CD4-positive, alpha-beta memory T cell (primary cell): ENCODE results near the gene RSPO3. TPM values are rescaled to one million over a fixed set of nuclear protein-coding genes. Genes with fewer than 3 reads are reported as not detected.

Experiments used
- CTCF ChIA-PET: fragments of 350-600 bp; sonication (Branson Sonifier 250); formaldehyde crosslinking; loops from one replicate; lab custom pipeline; 2021; ENCODE audit warnings: inconsistent platforms; ENCODE audit not compliant: partially characterized antibody; lab: Charles Lee
- POLR2A ChIA-PET: fragments of 350-600 bp; sonication (Branson Sonifier 250); formaldehyde crosslinking; loops from one replicate; lab custom pipeline; 2021; ENCODE audit not compliant: partially characterized antibody; lab: Charles Lee
- DNase-seq, 5 donors: peaks; one replicate each; pipeline versions ENCODE4 v3.0.0 to v3.0.0-alpha.2; 2020 to 2022; ENCODE audit warnings: mixed read lengths in 1 of 5
- H3K27ac ChIP-seq: one replicate; pipeline ENCODE4 v1.7.0; 2013; ENCODE audit warnings: low read depth, low read length
- H3K27me3 ChIP-seq: 2 replicates; pipeline ENCODE4 v1.7.0; 2013; ENCODE audit warnings: mild to moderate bottlenecking, low read length, moderate library complexity; ENCODE audit not compliant: insufficient read depth
- H3K36me3 ChIP-seq: 2 replicates; pipeline ENCODE4 v1.7.0; 2013; ENCODE audit warnings: mild to moderate bottlenecking, low read length, moderate library complexity; ENCODE audit not compliant: insufficient read depth
- H3K4me1 ChIP-seq: 2 replicates; pipeline ENCODE4 v1.7.0; 2013; ENCODE audit warnings: mild to moderate bottlenecking, low read length, moderate library complexity; ENCODE audit not compliant: insufficient read depth
- H3K4me3 ChIP-seq, 2 donors: one replicate each; pipeline ENCODE4 v1.7.0; 2013; ENCODE audit warnings: low read length in 2 of 2, mild to moderate bottlenecking in 1 of 2
- H3K9me3 ChIP-seq, 2 donors: one replicate each; pipeline ENCODE4 v1.7.0; 2013; ENCODE audit warnings: low read length in 2 of 2, control low read depth in 1 of 2; ENCODE audit not compliant: control insufficient read depth in 1 of 2
- H3K27ac Mint-ChIP-seq, 7 donors: one replicate each; pipeline ENCODE4 v1.8.0; 2020 to 2021; ENCODE audit warnings: mixed read lengths in 7 of 7, mild to moderate bottlenecking in 6 of 7, inconsistent platforms in 3 of 7, moderate library complexity in 3 of 7
- H3K27me3 Mint-ChIP-seq, 2 donors: one replicate each; pipeline ENCODE4 v1.8.0; 2020 to 2021; ENCODE audit warnings: mixed read lengths in 2 of 2
- H3K36me3 Mint-ChIP-seq, 2 donors: one replicate each; pipeline ENCODE4 v1.8.0; 2020 to 2021; ENCODE audit warnings: mixed read lengths in 2 of 2, inconsistent platforms in 1 of 2, mild to moderate bottlenecking in 1 of 2
- H3K4me1 Mint-ChIP-seq, 4 donors: one replicate each; pipeline ENCODE4 v1.8.0; 2020 to 2021; ENCODE audit warnings: mixed read lengths in 4 of 4, mild to moderate bottlenecking in 1 of 4
- H3K4me3 Mint-ChIP-seq, 8 donors: one replicate each; pipeline ENCODE4 v1.8.0; 2020 to 2021; ENCODE audit warnings: mixed read lengths in 8 of 8, mild to moderate bottlenecking in 7 of 8, moderate library complexity in 6 of 8, inconsistent platforms in 3 of 8
- H3K9me3 Mint-ChIP-seq, 8 donors: one replicate each; pipeline ENCODE4 v1.8.0; 2020 to 2021; ENCODE audit warnings: mixed read lengths in 8 of 8, mild to moderate bottlenecking in 5 of 8, inconsistent platforms in 3 of 8, moderate library complexity in 1 of 8
- intact Hi-C: fragments of 100-400 bp; cut with micrococcal nuclease; formaldehyde crosslinking; loops from one replicate; pipeline ENCODE4 v1.15.1; 2023
- polyA plus RNA-seq, 2 donors: library from polyadenylated mRNA; unstranded; fragments of 300-500 nt; fragmentation: Illumina TruSeq; gene quantifications; one replicate each; pipeline ENCODE4 v1.2.3, GENCODE V29; 2021
- total RNA-seq, 2 experiments: library from RNA; stranded (reverse); gene quantifications; one replicate each; pipeline ENCODE4 v1.2.3, GENCODE V29; 2021

Gene RSPO3
- total and polyA plus RNA-seq, 4 experiments from 2014 or later, result not detected

DNA sequence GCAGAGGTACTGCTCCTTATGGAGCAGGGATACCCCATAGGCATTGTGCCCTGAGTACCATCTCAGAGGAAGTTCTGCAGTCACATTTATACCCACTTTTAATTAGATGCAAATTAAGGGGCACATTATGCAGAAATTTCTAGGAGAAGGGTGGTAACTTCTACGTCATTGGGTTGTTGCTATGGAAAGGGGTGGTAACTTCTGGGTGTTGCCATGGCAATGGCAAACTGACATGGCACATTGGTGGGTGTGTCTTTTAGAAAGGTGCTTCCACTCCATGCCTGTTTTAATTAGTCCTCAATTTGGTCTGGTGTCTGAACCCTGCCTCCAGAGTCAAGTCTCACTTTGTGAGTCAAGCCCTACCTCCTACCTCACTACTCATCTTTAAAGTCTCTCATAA, 42.0 kb downstream of the RSPO3 start:
- intact Hi-C loops, result no loop called here
- Mint-ChIP-seq H3K36me3 (no peaks in the 10 kb centered on the region), H3K27ac (no peak overlapping the region), H3K27me3 (peaks cover 1 to 11% of the 10 kb centered on the region in 2 donors), H3K4me3 (no peak overlapping the region), H3K9me3 (peaks cover 0 to 3% (median 0%) of the 10 kb centered on the region in 8 donors), H3K4me1 (no peaks in the 10 kb centered on the region)
- no peaks in the 10 kb centered on the region for H3K36me3 ChIP-seq
- DNase-seq, result no peak
- no peak overlapping the region for H3K27ac ChIP-seq
- no peaks in the 10 kb centered on the region for H3K27me3 ChIP-seq
- ChIA-PET POLR2A (no interaction called here), CTCF (no interaction called here)
- H3K4me3 ChIP-seq, result no peak overlapping the region
- no peaks in the 10 kb centered on the region for H3K4me1 ChIP-seq
- H3K9me3 ChIP-seq, result no peaks in the 10 kb centered on the region

DNA sequence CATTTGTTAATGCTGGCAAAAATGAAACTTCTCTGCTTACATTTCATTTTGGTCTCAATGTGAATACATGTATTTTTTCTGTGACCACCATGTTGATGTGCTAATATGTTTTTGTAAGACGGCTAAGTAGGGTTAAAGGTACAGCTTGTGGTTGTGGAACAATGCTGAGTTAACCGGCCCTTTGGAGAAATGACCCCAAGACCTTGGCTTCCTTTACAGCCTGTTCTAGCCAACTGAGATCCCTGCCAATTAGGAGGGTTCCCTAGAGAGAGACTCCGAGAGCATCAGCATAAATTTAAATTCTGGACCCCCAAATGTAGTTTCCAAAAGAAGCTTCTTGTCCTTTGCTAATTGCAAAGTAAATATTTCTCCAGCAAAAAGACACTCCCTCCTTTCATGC, 44.4 kb downstream of the RSPO3 start:
- no peaks in the 10 kb centered on the region for H3K4me1 Mint-ChIP-seq
- ChIA-PET POLR2A (no interaction called here), CTCF (no interaction called here)
- peaks cover 7 to 12% of the 10 kb centered on the region in 2 donors for H3K27me3 Mint-ChIP-seq
- no peaks in the 10 kb centered on the region for H3K36me3 Mint-ChIP-seq
- peaks cover 0 to 3% (median 0%) of the 10 kb centered on the region in 8 donors for H3K9me3 Mint-ChIP-seq
- Histone ChIP-seq H3K27ac (no peak overlapping the region), H3K27me3 (no peaks in the 10 kb centered on the region), H3K4me3 (no peak overlapping the region), H3K9me3 (no peaks in the 10 kb centered on the region), H3K4me1 (no peaks in the 10 kb centered on the region), H3K36me3 (no peaks in the 10 kb centered on the region)
- no peak for DNase-seq
- intact Hi-C loops, result no loop called here
- no peak overlapping the region for H3K27ac Mint-ChIP-seq
- H3K4me3 Mint-ChIP-seq, result no peak overlapping the region

DNA sequence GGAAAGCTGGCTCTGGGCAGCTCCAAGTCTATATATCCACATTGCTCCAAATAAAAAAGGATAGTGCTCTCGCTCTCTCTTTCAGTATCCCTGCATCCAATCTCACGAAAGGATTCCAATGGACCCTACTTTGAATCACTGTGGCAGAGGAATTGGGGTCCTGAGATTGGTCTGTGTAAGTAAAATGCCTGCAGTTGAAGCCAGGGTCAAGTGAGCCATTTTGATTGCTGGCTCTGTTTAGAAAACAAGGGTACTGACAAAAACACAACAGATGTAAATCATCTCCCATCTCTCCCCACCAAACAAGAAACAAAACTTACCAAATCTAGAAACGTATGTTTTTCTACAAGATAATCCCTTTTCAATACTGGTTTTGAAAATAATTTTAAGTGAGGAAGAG, 45.6 kb downstream of the RSPO3 start:
- no peak overlapping the region for H3K4me3 ChIP-seq
- Mint-ChIP-seq H3K36me3 (no peaks in the 10 kb centered on the region), H3K4me3 (no peak overlapping the region)

GRCh38 chr6:127164565-127164964, 46.1 kb downstream of the RSPO3 start:
- H3K4me3 ChIP-seq, result no peak overlapping the region
- DNase-seq, result no peak
- H3K36me3 Mint-ChIP-seq, result no peaks in the 10 kb centered on the region
- H3K27me3 ChIP-seq, result no peaks in the 10 kb centered on the region
- no peaks in the 10 kb centered on the region for H3K36me3 ChIP-seq
- H3K4me1 ChIP-seq, result no peaks in the 10 kb centered on the region
- CTCF ChIA-PET, result no interaction called here
- H3K4me1 Mint-ChIP-seq, result no peaks in the 10 kb centered on the region
- intact Hi-C loops, result no loop called here
- no peak overlapping the region for H3K27ac Mint-ChIP-seq
- H3K27ac ChIP-seq, result no peak overlapping the region
- no peak overlapping the region for H3K4me3 Mint-ChIP-seq
- peaks cover 9 to 12% of the 10 kb centered on the region in 2 donors for H3K27me3 Mint-ChIP-seq
- H3K9me3 Mint-ChIP-seq, result peaks cover 0 to 7% (median 4%) of the 10 kb centered on the region in 8 donors
- POLR2A ChIA-PET, result no interaction called here
- no peaks in the 10 kb centered on the region for H3K9me3 ChIP-seq

More for the DNA sequence above, 45.6 kb downstream of the RSPO3 start:
- Mint-ChIP-seq H3K27me3 (peaks cover 10 to 11% of the 10 kb centered on the region in 2 donors), H3K4me1 (no peaks in the 10 kb centered on the region), H3K9me3 (peaks cover 0 to 5% (median 3%) of the 10 kb centered on the region in 8 donors), H3K27ac (no peak overlapping the region)
- no peaks in the 10 kb centered on the region for H3K4me1 ChIP-seq
- CTCF ChIA-PET, result no interaction called here
- POLR2A ChIA-PET, result no interaction called here
- no peaks in the 10 kb centered on the region for H3K36me3 ChIP-seq
- H3K9me3 ChIP-seq, result no peaks in the 10 kb centered on the region
- H3K27ac ChIP-seq, result no peak overlapping the region
- no peaks in the 10 kb centered on the region for H3K27me3 ChIP-seq
- no peak for DNase-seq
- intact Hi-C loops, result no loop called here

- POLR2A ChIA-PET, result no interaction called here
- H3K27ac Mint-ChIP-seq, result no peak overlapping the region
- no peak for DNase-seq
- H3K27me3 Mint-ChIP-seq, result peaks cover 5 to 10% of the 10 kb centered on the region in 2 donors
- intact Hi-C loops, result no loop called here
- CTCF ChIA-PET, result no interaction called here
- no peak overlapping the region for H3K4me3 Mint-ChIP-seq
- Histone ChIP-seq H3K4me1 (no peaks in the 10 kb centered on the region), H3K36me3 (no peaks in the 10 kb centered on the region), H3K27ac (no peak overlapping the region), H3K9me3 (no peaks in the 10 kb centered on the region), H3K27me3 (no peaks in the 10 kb centered on the region), H3K4me3 (no peak overlapping the region)
- no peaks in the 10 kb centered on the region for H3K4me1 Mint-ChIP-seq
- H3K9me3 Mint-ChIP-seq, result peaks cover 0 to 7% (median 3%) of the 10 kb centered on the region in 8 donors
- H3K36me3 Mint-ChIP-seq, result no peaks in the 10 kb centered on the region
Measured at GRCh38 chr6:127173156-127173940, 54.9 kb downstream of the RSPO3 start.

GRCh38 chr6:127176146-127176545, 57.7 kb downstream of the RSPO3 start:
- H3K27ac ChIP-seq, result no peak overlapping the region
- no peaks in the 10 kb centered on the region for H3K9me3 ChIP-seq
- Mint-ChIP-seq H3K9me3 (no peaks in the 10 kb centered on the region), H3K36me3 (no peaks in the 10 kb centered on the region), H3K27ac (no peak overlapping the region), H3K4me1 (no peaks in the 10 kb centered on the region), H3K27me3 (peaks cover 7 to 12% of the 10 kb centered on the region in 2 donors), H3K4me3 (no peak overlapping the region)
- no peak overlapping the region for H3K4me3 ChIP-seq
- H3K36me3 ChIP-seq, result no peaks in the 10 kb centered on the region
- H3K4me1 ChIP-seq, result no peaks in the 10 kb centered on the region
- CTCF ChIA-PET, result no interaction called here
- POLR2A ChIA-PET, result no interaction called here
- DNase-seq, result no peak
- H3K27me3 ChIP-seq, result no peaks in the 10 kb centered on the region
- intact Hi-C loops, result no loop called here

- H3K9me3 ChIP-seq, result no peaks in the 10 kb centered on the region
- POLR2A ChIA-PET, result no interaction called here
- no peaks in the 10 kb centered on the region for H3K36me3 ChIP-seq
- Mint-ChIP-seq H3K27me3 (peaks cover 11 to 13% of the 10 kb centered on the region in 2 donors), H3K9me3 (peaks cover 0 to 3% (median 0%) of the 10 kb centered on the region in 8 donors), H3K36me3 (no peaks in the 10 kb centered on the region), H3K27ac (no peak overlapping the region), H3K4me1 (no peaks in the 10 kb centered on the region), H3K4me3 (no peak overlapping the region)
- no peaks in the 10 kb centered on the region for H3K4me1 ChIP-seq
- intact Hi-C loops, result no loop called here
- H3K4me3 ChIP-seq, result no peak overlapping the region
- DNase-seq, result no peak
- CTCF ChIA-PET, result no interaction called here
- no peaks in the 10 kb centered on the region for H3K27me3 ChIP-seq
- no peak overlapping the region for H3K27ac ChIP-seq
Measured at GRCh38 chr6:127177030-127177922, 58.8 kb downstream of the RSPO3 start.
